Left colon (tissue), 2 donors: ENCODE results near the gene HCRT. TPM values are rescaled to one million over a fixed set of nuclear protein-coding genes. Genes with fewer than 3 reads are reported as not detected.
"Not testable (repeated sequence)": the region's sequence is repeated elsewhere in the genome, so short reads cannot be mapped to it uniquely, and the experiment has no call there.

Experiments used
- ATAC-seq: fragments of 200-7000 bp; cut with Tn5 transposase; one replicate; pipeline ENCODE4 v1.9.1; 2020; ENCODE audit warnings: mild to moderate bottlenecking, moderate library complexity
- DNase-seq, 2 donors: peaks; one replicate each; pipeline ENCODE4 v3.0.0-alpha.2; 2020
- intact Hi-C, 2 donors: fragments of 100-400 bp; cut with DNase I in 1 of 2; cut with micrococcal nuclease in 1 of 2; formaldehyde crosslinking; loops; one replicate each; pipeline versions ENCODE4 v1.11.2 to v1.14.0; 2022; cut with DNase I, micrococcal nuclease
- total RNA-seq, 2 donors: library from RNA; stranded (reverse); fragmentation: NEBNext Ultra II Directional; extraction: Animal tissue kit (Norgen Biotek cat#: 25700); gene quantifications; one replicate each; pipeline ENCODE4 v1.2.1, GENCODE V29; 2021
- donor health status: DM: no; HTN: no; CAD: no.
- donor health status: DM: yes; HTN: yes; CAD: no.

The HCRT gene
- total RNA-seq, 2 donors from 2014 or later: not detected

DNA sequence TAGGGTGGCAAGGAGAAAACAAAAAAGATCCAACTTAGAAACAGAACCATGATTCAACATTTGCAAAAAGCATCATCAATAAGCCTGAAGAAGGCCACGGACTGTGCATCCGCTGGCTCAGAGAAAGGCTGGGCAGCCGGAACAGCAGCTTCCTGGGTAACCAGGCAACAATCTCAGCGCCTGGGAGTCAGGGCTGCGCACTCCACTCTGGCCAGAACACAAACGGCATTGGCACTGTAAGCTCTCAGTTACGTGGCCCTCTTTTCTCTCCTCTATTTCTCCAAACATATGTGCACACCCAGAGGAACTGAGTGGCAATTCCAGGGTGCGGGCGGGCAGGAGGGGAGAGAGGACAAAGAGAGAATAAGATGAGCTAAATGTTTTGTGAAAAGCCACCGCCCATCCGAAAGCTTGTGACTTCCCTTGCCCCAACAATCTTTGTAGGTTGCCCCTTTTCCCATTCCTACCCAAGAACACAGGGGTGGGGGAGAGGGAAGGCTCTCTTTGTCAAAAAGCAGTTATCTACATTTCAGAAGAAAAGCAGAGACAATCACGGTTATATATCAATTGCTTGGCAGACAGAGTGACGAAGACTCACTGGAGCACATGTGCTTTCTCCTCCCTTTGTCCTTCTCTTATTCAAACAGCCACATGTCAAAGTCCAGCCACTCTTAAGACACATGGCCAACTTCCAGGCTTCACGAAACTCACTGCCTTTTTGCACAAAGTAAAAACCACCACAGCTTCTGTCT lies 15.6 kb upstream of the HCRT start:
- intact Hi-C loops: no loop called here
- ATAC-seq (peak; percentile 94), DNase-seq (peak in 1 of 2 donors; percentile 54)

DNA sequence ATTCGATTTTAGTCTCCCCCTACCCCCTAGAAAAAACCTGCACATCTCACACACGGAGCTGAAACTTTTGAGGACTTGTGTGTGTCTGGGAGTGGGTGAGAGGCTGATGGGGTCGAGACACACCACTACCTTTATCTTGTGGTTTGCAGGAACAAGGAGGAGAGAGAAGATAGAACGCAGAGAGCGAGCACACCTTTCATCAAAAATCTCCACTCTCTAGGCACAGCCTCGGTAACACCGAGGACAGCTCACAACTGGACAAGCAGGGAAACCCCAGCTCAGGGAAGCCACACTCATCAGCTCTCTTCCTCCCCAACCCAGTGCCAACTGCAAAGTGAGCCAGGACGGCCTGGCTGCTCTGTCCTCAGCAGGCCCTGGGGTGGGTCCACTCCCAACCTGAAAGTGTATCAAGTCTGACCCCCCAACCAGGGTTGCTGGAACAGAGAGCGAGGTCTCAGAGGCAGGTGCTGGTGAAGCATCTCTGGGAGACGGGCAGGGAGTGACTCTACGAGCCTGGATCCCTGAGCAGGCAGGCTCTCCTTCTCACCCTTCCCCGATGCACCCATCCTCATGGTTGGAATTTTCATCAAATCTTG lies 14.3 kb upstream of the HCRT start:
- intact Hi-C loops: no loop called here
- ATAC-seq: no peak
- no peak for DNase-seq

DNA sequence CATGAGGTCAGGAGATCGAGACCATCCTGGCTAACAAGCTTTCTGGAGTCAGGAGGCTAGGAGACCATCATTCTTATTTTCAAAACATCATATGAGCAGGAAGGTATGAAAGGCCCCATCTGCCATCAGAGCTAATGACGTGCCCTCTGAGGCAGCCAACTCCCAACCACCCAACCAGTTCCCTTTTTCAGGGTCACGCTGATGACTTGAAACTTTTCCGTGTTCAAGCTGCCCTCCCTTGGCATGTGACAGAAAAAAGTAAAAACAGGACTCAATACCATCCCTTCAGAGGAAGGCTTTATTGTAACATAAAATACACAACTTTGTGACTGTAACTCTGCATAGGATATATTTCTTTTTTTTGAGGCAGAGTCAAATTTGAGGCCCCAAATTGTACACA lies 13.6 kb upstream of the HCRT start:
- DNase-seq: no peak
- intact Hi-C loops: no loop called here
- ATAC-seq: no peak

DNA sequence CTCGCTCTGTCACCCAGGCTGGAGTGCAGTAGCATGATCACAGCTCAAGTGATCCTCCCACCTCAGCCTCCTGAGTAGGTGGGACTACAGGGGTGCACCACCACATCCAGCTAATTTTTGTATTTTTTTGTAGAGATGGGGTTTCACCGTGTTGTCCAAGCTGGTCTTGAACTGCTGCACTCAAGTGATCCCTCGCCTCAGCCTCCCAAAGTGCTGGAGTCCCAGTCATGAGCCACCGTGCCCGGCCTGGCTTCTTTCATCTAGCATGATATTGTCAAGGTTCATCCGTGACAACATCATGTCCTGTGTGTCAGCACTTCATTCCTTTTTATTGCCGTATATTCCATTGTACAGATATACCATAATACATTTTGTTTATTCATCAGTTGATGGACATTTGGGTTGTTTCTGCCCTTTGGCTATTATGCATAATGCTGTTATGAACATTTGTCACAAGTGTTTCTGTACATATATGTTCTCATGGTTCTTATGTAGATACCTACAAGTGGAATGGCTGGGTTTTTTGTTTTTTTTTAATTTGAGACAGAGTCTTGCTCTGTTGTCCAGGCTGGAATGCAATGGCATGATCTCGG lies 12.4 kb upstream of the HCRT start:
- DNase-seq (no peak), ATAC-seq (no peak)
- intact Hi-C loops: no loop called here

DNA sequence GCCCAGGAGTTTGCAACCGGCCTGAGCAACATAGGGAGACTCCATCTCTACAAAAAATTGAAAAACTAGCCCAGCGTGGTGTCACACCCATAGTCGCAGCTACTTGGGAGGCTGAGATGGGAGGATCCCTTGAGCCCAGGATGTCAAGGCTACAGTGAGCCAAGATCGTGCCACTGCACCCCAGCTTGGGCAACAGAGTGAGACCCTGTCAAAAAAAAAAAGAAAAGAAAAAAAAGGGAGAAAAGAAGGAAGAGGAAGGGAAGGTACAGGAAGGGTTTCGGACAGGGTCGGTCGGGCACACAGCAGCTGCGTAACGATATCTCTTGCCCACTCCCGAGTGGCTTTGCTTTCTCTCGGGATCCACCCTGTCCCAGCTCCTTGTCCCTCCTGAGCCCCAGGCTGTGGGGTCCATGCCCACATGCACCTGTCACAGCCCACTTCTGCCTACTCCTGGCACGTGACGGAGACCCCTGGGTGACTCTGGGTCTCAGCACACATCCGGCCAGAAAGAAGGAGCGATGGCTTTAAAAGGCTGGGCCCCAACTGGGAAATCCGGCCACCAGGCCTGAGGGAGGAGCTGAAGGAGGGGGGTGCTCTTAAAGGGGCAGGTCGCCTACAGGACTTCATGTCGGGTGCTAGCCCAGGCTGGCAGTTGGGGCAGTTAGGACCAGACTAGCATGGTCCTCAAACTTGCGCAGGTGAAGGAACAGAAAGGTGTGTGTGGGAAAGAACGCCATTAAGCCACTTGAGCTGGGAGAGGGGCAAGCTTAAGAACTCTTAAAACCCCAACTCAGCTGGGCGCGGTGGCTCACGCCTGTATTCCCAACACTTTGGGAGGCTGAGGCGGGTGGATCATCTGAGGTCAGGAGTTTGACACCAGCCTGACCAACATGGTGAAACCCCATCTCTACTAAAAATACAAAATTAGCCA lies 9.0 kb upstream of the HCRT start, which contains the start of gene GHDC:
Gene GHDC (minus strand): TSS at position 526 of the 931 bp plus-strand sequence. CDS start 913 bp downstream, outside the sequence.
- ATAC-seq (peak; percentile 98), DNase-seq (peak; percentile 90 to 92)
- intact Hi-C loops: no loop called here

DNA sequence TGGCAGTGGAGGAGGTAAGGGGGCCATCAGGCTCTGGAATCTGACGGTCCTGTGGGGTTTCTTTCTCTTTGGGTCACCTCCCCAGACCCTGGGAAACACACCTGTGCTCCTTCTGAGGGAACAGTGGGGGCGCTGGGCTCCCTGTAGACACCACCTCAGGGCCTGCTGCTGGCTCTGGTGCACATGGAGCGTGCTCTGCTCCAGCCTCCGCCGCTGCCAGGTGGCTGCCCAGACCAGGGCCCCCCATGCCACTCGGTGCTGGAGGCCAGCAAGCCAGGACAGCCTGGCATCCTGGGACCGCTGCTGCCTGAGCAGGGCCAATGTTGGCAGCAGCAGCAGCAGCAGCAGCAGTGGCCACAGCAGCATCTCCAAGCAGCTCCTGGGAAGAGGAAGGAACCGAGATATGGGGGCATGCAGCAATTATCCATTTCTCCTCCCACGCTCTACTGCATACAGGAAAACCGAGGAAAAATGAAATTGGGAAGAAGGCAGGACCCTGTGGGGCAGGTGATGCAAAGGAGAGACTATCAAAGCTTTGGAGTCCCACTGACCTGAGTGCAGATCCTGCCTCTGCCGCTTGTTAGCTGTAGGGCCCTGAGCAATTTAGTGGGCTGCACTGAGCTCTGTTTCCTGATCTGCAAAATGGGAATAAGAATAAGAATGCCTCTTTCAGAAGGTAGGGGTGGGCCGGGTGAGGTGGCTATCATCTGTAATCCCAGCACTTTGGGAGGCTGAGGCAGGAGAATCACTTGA lies 8.1 kb upstream of the HCRT start:
- intact Hi-C loops: no loop called here
- ATAC-seq (no peak), DNase-seq (no peak)

DNA sequence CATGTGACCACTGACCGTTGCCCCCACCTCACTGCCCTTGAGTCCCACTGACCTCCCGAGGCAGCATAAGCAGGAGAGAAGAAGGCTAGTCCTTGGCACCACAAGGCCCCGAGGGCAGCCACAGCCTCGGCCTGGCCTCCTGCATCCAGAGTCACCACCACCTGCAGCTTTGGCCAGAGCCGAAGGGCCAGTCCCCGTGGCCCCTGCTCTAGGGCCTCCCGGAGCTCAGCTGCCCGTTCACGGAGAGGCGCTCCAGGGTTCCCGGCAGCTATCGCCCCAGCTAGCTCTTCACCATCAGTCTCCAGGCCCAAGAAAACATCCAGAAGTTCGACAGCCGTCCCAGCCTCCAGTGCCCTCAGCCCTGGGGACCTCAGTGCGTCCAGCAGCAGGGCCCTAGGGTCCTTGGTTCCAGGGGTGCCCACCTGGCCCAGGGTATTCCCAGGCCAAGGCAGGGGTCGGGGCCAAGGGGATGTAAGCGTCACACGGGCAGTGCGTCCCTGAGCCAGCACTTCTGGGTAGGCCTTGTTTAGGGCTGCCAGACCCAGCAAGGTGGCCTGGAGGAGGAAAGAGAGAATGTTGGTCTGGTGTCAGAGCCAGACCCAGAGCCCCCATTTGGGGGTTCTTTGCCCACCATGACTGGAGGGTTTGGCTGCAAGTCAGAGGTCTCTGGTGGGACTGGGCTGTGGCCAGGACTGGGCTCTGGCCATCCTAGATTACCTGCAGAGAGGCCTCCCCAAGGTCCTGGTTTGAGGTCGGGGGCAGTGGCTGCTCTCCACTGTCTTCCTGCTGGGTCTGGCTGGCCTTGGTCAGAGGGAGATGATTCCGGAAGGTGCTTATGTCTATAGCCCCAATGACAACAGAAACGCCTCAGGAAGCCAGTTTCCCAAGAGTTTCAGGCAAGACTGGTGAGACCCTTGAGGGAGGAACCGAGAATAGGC lies 7.2 kb upstream of the HCRT start:
- ATAC-seq: no peak
- intact Hi-C loops: no loop called here
- DNase-seq: no peak

DNA sequence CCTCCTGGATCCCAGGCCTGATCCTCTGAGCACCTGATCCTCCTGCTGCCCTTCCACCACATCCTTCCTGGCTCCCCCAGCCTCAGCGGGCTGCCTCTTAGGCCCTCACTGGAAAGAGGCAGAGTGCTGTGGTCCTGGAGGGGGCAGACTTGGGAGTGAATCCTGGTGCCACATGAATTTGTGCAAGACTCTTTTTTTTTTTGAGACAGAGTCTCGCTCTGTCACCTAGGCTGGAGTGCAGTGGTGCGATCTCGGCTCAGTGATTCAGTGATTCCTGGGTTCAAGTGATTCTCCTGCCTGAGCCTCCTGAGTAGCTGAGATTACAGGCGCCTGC lies 6.0 kb upstream of the HCRT start:
- DNase-seq (no peak), ATAC-seq (no peak)
- intact Hi-C loops: no loop called here

DNA sequence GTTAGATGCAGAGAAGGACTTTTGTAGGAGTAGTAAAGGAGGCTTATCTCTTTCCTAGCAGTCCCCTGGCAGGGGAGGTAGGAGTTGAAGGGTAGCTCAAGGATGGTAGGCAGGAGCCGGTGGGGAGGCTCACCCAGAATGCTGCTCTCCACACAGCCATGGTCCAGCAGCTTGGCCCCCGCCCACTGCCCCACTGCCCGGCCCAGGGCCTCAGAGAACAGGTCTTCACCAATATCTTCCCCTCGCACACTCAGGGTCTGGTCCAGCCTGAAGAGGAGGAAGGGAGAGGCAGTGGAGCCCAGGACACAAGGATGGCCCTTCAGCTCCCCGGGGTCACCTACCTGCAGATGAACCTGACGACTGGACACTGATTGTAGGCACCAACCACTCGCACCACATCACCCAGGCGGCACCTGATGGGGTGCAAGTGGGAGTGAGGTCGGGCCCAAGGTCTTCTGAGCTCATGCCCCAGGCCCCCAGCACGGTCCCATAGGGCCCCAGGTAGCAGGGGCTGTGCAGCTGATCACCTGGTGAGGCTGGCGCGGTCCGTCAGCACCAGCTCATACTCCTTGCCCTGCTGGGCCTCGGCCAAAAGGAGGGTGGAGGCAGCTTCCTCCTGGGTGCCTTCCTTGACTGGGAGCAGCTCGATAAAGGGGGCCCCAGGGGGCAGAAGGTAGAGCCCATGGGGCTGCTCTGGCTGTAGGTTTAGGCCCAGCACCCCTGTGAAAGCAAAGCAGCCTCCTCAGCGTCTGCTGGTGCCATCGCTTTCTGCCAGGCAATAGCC lies 5.4 kb upstream of the HCRT start:
- DNase-seq: no peak

DNA sequence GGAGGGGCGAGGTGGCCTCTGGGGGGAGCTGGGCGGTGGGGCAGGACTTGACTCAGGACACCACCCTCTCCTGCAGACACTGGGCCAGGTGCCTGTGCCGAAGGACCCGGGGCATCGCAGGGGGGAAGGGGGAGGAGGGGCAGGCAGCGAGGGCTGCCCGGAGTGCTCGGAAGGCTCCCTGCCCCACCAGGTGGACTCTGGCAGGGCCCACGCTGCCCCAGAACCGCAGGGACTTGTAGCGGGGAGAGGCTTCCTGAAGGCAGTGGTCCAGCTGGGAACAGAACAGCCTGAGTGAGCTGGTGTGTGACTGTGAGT lies 4.4 kb upstream of the HCRT start:
- no peak for ATAC-seq

More for the DNA sequence above, 5.4 kb upstream of the HCRT start:
- intact Hi-C loops: no loop called here
- ATAC-seq: no peak

DNA sequence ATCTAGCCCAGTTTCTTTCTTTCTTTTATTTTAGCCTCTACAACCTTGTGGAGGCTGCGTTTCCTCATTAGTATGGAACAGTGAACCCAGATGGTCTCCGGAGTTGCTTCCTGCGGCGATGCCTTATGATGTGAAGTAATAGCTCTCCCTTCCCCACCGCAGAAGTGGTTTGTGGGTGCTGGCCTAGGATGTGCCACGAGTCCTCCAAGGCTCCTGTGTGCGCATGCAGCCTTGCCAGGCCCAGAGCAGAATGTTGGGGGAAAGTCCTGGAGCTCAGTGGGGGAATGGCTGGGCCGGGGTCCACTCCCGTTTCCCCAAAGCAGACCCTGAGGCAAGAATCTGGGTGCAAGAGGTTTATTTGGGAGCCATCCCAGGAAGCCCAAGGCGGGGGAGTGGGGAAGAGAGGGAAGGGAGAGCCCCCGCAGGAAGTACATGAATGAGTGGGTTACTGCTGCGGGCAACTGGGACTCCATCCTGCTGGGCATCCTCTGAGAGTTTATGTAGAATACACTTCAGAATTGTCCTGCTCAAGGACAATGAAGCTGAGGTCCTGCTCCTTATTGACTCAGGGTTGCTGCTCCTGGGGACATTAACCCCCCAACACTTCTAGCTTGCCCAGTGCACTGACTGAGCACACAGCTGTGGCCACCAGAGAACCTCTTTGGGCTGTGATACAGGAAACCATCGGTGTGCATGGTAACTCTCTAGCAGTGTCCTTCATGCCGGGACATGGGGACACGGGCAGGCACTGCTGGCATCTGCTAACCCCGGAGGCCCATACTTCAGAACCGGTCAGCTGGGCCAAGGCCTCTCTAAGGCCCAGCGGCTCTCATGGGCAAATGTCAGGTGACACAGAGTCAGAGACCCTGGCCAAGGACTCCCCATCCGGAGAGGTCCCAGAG lies 3.7 kb upstream of the HCRT start:
- no peak for DNase-seq
- intact Hi-C loops: loop anchor here in 1 of 2 donors (10.0 kb wide), 1 partner anchor 64 kb away; the partner anchor contains the start of genes HSPB9 and KAT2A
- no peak for ATAC-seq

More for the DNA sequence above, 4.4 kb upstream of the HCRT start:
- no peak for DNase-seq
- intact Hi-C loops: loop anchor here in 1 of 2 donors (10.0 kb wide), 1 partner anchor 65 kb away; the partner anchor contains the start of genes HSPB9 and KAT2A

DNA sequence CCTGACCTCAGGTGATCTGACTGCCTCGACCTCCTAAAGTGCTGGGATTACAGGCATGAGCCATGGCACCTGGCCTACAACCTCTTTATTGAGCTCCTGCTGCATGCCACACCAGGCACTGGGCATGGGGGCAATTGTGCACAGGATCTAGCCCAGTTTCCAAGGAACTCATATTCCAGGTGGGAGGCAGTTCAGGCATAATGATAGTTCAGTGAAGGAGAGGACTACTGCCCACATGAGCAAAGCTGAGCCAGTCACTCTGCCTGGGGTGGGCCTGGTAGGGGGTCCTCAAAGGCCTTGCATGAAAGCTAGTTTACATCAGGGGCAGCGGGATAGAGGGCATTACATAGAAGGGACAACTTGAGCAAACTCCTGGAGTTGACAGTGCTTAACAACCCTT lies 2.6 kb upstream of the HCRT start:
- intact Hi-C loops: loop anchor here in 1 of 2 donors (10.0 kb wide), 1 partner anchor 63 kb away; the partner anchor contains the start of genes HSPB9 and KAT2A
- no peak for DNase-seq
- no peak for ATAC-seq

DNA sequence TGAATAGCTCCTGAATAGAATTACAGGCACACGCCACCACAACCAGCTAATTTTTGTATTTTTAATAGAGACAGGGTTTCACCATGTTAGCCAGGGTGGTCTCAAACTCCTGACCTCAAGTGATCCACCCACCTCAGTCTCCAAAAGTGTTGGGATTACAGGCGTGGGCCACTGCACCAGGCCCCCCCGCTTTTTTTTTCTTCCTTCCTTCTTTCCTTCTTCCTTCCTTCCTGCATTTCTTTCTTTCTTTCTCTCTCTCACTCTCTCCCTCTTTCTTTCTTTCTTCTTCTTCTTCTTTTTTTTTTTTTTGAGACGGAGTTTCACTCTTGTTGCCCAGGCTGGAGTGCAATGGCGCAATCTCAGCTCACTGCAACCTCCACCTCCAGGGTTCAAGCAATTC lies 939 bp upstream of the HCRT start:
- not testable (repeated sequence) for ATAC-seq, DNase-seq
- intact Hi-C loops: loop anchor here in 1 of 2 donors (10.0 kb wide), 1 partner anchor 61 kb away; the partner anchor contains the start of genes HSPB9 and KAT2A

DNA sequence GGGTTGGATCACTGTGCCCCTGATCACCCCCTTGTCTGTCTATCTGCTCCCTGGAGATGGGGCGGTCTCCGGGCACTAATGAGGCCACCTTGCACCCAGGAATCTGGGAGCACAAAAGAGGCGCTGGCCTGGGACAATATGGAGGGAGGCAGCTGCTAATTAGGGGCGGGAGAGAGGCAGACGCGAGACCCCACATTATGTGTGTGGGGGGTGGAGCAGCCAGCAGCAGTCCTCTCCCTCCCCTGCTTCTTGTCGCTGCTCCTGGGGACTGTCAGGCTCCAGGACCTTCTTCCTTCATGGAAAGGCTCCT lies 324 bp upstream of the HCRT start:
- DNase-seq: no peak
- intact Hi-C loops: loop anchor here in 1 of 2 donors (10.0 kb wide), 1 partner anchor 61 kb away; the partner anchor contains the start of genes HSPB9 and KAT2A
- no peak for ATAC-seq
